ENCODE data around the gene DYNLT5. TPM values are rescaled to one million over a fixed set of nuclear protein-coding genes. Genes with fewer than 3 reads are reported as not detected.

Gene DYNLT5
- total RNA-seq, 4 donors from 2014 or later, result 0.25 to 7.7 (median 4.1) TPM

Other genes with a start within 250 kb of the DYNLT5 start
- 1 to 10 TPM; 1.9 to 8.8 (median 4.8) TPM for gene SGIP1, start 218.3 kb upstream of the DYNLT5 start, total RNA-seq
- not detected for gene INSL5, start 48.8 kb downstream of the DYNLT5 start, total RNA-seq
- gene DNAI4, start 172.4 kb downstream of the DYNLT5 start, total RNA-seq, result 1 to 10 TPM; 2.8 to 8.8 (median 4.7) TPM
- 10 to 100 TPM; 30.9 to 55.5 (median 34.9) TPM for gene MIER1, start 172.5 kb downstream of the DYNLT5 start, total RNA-seq

Measured in omental fat pad (tissue), 4 donors.